GM21423 (cell line): ENCODE measurements around the gene FBXW2.

Source experiments
- ATAC-seq: cut with Tn5 transposase; IDR thresholded peaks from one replicate; pipeline ENCODE4 v1.9.1; 2021; ENCODE audit warnings: mild to moderate bottlenecking, moderate library complexity; ENCODE audit not compliant: unreplicated experiment

The FBXW2 gene

GRCh38 chr9:120780367-120780766, 12.8 kb downstream of the FBXW2 start:
- ATAC-seq = no peak

- ATAC-seq = no peak
These were observed 14.0 kb downstream of the FBXW2 start for GRCh38 chr9:120779227-120779626.

GRCh38 chr9:120778758-120779157, 14.5 kb downstream of the FBXW2 start:
- ATAC-seq = no peak

GRCh38 chr9:120777229-120777628, 16.0 kb downstream of the FBXW2 start:
- no peak for ATAC-seq

GRCh38 chr9:120776788-120777187, 16.4 kb downstream of the FBXW2 start:
- no peak for ATAC-seq

GRCh38 chr9:120775859-120776258, 17.4 kb downstream of the FBXW2 start:
- no peak for ATAC-seq

GRCh38 chr9:120774719-120775118, 18.5 kb downstream of the FBXW2 start:
- no peak for ATAC-seq

- ATAC-seq = no peak
These were observed 20.0 kb downstream of the FBXW2 start for GRCh38 chr9:120773256-120773655.

GRCh38 chr9:120770931-120771330, 22.3 kb downstream of the FBXW2 start:
- no peak for ATAC-seq

GRCh38 chr9:120768886-120769285, 24.3 kb downstream of the FBXW2 start:
- ATAC-seq = no peak

GRCh38 chr9:120768247-120768646, 25.0 kb downstream of the FBXW2 start:
- ATAC-seq = no peak

GRCh38 chr9:120767451-120767850, 25.8 kb downstream of the FBXW2 start:
- ATAC-seq = no peak

GRCh38 chr9:120765910-120766425, 27.2 kb downstream of the FBXW2 start:
- ATAC-seq = no peak

- ATAC-seq = no peak
These were observed 28.7 kb downstream of the FBXW2 start for GRCh38 chr9:120764476-120764875.

- ATAC-seq = no peak
These were observed 32.2 kb downstream of the FBXW2 start for GRCh38 chr9:120761006-120761405.

- ATAC-seq = no peak
These were observed 33.3 kb downstream of the FBXW2 start for GRCh38 chr9:120759755-120760400.

- no peak for ATAC-seq
These were observed 34.7 kb downstream of the FBXW2 start for GRCh38 chr9:120758544-120758943.

- no peak for ATAC-seq
These were observed 35.9 kb downstream of the FBXW2 start for GRCh38 chr9:120757026-120757913.

GRCh38 chr9:120756531-120756930, 36.7 kb downstream of the FBXW2 start:
- ATAC-seq = no peak

- ATAC-seq = peak; percentile 48
These were observed 37.3 kb downstream of the FBXW2 start for GRCh38 chr9:120755810-120756434.

GRCh38 chr9:120755044-120755443, 38.2 kb downstream of the FBXW2 start:
- peak; percentile 69 for ATAC-seq

- no peak for ATAC-seq
These were observed 42.8 kb downstream of the FBXW2 start for GRCh38 chr9:120750421-120750820.
